ENCODE data around the gene CASK.

DNA sequence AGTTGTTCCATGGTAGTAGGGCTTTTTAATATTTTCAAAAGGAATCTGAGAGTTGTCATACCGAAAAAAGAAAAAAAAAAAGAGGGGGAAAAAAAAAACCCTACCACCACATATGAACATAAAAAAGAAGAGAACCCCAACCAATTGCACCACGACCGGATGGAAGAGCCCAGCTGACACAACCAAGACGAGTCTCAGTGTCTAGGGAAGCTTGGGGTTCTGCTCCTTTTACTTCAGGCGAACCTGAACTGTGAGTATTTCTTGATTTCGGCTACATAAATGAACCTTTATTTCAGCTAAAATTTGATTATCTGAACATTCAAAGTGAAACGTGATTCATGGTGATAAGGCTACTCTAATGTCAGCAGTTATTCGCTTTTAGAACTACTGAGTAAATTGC, 234.5 kb downstream of the CASK start, which contains the start of gene GPR34:
- TF ChIP-seq, protein P1, sequence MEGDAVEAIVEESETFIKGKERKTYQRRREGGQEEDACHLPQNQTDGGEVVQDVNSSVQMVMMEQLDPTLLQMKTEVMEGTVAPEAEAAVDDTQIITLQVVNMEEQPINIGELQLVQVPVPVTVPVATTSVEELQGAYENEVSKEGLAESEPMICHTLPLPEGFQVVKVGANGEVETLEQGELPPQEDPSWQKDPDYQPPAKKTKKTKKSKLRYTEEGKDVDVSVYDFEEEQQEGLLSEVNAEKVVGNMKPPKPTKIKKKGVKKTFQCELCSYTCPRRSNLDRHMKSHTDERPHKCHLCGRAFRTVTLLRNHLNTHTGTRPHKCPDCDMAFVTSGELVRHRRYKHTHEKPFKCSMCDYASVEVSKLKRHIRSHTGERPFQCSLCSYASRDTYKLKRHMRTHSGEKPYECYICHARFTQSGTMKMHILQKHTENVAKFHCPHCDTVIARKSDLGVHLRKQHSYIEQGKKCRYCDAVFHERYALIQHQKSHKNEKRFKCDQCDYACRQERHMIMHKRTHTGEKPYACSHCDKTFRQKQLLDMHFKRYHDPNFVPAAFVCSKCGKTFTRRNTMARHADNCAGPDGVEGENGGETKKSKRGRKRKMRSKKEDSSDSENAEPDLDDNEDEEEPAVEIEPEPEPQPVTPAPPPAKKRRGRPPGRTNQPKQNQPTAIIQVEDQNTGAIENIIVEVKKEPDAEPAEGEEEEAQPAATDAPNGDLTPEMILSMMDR (IDR thresholded peaks at IDR 0.05; ENCODE audit: low read depth, low read length, poor library complexity, severe bottlenecking), result no peak
- no peak for TF ChIP-seq EZH2phosphoT487 (IDR thresholded peaks at IDR 0.05; ENCODE audit: borderline replicate concordance, low read length)
